GM19240 (cell line): ENCODE data around the gene SLF1.

Source experiments
- DNase-seq: peaks from one replicate; pipeline ENCODE4 v3.0.0; 2011; ENCODE audit warnings: low spot score; ENCODE audit not compliant: insufficient read length

SLF1 gene

DNA sequence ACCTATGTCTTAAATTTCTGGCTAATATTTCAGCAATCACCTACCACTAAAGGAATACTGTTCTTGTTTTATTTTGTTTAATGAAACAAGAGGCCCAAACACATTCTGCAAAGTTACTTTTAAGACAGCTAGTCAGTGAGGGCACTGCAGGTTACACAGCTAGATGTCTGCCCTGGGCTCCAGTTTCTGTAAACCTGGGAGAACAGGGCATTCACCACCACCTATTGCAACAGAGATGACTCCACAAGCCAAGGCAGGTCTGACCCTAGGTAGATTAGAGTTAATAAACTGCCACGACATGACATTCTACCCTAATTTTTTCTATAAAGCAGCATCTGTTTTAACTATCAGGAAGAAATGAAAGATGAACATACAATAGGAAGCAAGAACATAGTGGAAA, 90.8 kb downstream of the SLF1 start:
- DNase-seq = no peak

DNA sequence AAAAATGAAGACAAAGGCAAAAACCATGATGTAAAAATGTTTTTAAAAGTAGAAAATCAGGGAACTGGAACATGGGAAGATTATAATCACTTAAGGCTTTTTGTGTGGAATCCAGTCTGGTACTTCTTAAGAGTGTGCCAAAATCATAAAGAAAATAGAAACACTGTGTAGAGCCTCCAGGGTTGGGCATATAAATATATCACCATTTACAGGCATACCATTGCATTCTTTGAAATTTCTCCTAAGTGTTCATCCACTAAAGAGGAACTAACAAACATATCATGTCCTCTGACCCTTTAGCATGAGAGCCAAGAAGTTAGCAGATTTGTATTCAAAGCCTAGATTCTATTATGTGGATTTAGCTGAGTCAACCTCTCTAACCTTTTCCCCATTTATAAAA, 93.3 kb downstream of the SLF1 start:
- no peak for DNase-seq

DNA sequence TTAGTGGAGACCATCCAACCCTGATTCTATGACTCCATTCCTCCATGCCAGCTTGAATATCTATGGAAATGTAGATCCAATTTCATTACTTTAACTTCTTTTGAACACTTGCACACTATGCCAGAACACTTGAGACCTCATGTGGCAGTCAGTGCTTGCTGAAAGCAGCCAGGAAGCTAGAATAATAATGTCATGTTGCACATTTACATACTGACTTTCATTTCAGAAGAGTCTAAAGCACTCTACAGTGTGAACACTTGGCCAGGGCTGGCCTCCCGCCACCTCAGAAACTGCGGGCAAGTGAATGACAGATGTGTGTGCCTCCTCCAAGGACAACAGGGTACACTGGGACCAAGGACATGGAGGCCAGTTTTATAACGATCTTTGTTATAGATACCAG, 97.3 kb downstream of the SLF1 start:
- DNase-seq = no peak

DNA sequence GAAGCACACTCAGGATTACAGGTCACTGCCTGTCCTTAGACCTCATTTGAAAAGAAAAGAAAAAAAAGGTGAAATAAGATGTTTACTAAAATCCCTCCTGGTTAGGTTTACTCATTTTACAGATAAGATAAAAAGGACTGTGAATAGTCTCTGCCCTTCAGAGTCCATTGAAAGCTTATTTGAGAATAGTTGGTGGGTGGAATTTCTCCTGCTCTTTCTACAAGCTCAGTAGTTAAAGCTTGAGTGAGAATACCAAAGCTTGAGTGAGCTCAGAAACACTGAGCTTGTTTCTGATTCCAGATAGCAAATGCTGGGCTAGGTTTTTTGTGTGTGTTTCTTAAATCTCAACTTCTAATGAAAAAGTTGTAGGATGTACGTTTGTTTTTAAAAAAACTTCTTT, 106.7 kb downstream of the SLF1 start:
- no peak for DNase-seq

DNA sequence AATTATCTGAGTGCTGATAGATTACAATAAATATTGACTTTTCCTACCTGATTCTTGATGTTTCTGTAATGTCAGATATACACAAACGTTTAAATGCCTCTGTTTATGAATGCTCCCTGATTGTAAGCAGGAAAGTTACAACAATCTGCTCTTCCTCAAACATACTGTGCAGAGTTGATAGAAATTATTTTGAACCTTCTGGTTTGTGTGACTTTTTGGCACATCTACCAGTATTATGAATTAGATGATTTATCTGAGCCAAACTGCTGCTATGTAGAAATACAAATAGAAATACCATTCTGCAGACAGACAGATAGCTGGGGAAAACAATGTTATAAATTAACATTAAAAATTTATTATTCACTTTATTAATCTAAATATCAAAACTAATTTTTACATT, 113.0 kb downstream of the SLF1 start:
- DNase-seq = no peak

DNA sequence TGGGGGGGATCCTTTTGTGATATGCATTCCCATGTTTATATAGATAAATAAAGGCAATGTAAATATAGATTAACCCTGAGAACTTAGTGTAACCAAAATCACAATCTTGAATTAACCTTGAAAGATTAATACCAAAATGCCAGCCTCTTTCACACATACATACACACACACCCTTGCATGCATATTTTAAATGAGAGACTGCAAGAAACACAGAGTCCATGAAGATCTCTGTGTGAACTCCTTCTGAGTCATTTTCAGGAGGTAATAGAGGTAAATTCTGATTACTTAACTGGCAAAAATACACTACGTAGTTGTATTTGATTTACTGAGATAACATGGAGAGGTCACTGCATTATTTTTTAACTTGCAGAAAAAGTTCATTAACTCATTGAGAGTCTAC, 118.0 kb downstream of the SLF1 start:
- DNase-seq = no peak

DNA sequence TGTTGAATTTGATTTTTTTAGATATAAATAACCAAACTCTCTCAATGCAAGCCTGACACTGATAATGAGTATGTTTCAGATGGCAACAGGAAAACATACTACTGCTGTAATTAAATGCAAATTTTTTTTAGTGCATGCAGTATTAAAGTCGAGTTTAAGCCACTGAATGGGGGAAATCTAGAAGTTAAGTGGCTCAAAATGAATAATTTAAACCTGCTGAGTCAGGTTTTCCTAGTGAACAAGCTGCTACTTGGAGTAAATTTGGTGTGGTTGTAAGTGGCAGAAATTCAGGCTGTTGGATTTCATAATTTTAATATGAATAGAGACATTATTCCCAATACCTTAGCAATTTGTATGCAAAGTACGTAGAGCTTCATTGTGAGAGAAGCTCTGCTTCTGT, 121.8 kb downstream of the SLF1 start:
- no peak for DNase-seq

DNA sequence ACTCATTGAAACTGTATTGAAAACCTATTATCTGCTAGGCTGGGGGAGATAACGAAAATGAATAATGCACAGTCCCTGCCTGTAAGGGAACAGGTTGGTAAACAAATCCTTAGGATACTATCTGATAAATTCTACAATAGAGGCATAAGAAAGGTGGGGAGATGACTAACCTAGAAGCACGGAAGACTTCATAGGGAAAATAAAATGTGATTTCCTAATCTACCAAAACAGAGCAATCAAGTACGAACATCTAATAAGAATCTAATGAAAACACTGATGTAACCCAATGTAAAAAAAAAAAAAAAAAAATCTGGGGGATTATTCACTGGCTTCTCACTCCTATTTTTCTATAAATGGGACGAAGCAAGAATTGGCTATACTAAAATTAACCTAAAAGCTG, 124.4 kb downstream of the SLF1 start:
- no peak for DNase-seq

DNA sequence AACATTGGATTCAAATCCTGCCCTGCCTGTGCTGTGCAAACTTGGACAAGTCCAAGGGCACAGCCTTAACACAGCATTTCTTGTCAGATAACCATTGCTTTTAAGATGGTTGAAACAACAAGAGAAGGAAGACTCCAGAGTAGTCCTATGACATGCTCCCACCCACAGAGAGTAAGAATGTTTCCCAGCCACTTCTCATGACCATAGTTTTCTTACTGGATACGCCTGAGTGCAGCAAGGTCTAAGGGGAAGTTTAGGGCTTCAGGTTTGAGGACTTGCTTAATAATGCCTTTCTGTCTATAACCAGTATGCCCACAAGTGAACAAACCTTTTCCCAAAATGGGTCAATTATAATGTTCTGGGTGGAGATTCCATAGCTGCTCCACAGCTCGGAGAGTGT, 126.4 kb downstream of the SLF1 start:
- no peak for DNase-seq

DNA sequence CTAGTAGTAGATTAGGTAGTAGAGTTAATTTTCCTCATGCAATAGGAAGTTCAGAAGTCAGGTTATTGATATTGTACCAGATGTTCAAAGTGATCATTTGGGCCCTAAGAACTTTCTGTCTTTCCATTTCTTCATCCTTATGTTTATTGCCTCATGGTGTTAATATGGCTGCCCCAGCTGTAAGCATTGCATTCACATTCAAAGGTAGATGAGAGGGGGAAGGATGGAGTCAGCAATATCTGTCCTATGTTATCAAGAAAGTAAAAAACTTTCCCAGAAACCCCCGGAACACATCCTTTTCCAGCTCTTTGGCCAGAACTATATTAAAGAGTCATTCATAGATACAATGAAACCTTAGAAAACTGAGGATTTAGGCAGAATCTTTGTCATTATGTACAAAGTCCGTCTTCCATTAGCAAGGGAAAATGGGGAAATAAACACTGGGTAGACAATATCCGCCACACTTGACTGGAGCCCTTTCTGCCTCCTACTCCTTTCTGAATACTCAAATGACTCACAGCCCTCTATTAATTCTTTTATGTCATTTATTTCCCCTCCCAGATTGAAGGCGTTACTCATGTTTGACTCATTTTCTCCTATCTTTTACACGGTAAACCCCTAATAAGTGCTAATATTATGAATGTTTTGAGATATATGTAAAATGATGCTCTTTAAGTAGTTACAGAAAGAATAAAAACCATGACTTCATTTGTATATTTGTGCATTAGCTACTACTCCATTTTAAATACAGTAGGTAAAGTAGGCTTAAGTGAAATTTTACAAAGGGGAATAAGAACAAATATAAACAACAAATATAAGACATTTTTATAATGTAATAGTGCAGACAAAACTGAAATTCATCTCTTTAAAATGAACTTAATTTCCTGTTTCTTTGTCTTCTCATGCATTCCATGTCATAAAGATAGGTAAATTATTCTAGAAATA, 127.6 kb downstream of the SLF1 start:
- no peak for DNase-seq

DNA sequence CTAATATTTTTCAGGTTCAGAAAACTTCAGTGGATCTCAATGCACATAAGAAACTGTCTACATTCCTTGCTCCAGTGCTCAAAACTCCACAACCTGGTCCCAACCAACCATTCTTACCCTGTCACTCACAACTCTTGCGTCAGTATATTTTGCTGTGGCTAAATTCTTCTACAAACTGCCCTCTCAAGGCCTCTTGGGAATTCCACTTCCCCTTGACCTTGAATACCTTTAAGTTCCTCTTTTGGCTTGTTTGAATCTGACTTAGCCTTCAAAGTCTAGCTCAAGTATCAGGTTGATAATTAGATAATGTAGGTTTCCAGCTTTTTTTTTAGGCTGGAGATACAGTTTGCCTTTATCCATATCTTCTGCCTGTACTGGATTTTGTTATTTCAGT, 128.3 kb downstream of the SLF1 start:
- no peak for DNase-seq
